ENCODE data around the gene IL1RAPL2. TPM values are rescaled to one million over a fixed set of nuclear protein-coding genes. Genes with fewer than 3 reads are reported as not detected.
"Not testable (repeated sequence)": the region's sequence is repeated elsewhere in the genome, so short reads cannot be mapped to it uniquely, and the experiment has no call there.

IL1RAPL2 gene
- total RNA-seq, 2 experiments from 2014 or later, result not detected

- CTCF ChIA-PET, result no interaction called here
- POLR2A ChIA-PET, result no interaction called here
Measured at GRCh38 chrX:105653891-105654290, 1087.9 kb downstream of the IL1RAPL2 start.

- ChIA-PET CTCF (no interaction called here), POLR2A (no interaction called here)
Measured at GRCh38 chrX:105658136-105658535, 1092.1 kb downstream of the IL1RAPL2 start.

GRCh38 chrX:105662248-105662647 is 1096.2 kb downstream of the IL1RAPL2 start:
- POLR2A ChIA-PET, result no interaction called here
- CTCF ChIA-PET, result no interaction called here

DNA sequence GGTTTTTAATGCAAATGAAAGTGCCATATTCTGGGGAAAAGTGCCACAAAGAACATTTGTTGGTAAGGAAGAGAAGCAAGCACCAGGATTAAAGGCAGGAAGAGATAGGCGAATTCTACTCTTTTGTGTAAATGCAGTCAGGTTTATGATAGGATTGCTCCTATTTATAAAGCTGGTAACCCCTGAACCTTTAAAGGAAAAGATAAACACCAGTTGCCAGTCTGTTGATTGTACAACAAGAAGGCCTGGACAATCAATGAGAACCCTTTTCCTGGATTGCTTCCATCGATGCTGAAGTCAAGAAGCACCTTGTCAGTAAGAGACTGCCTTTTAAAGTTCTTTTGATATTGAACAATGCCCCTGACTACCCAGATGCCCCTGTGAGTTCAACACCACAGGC is 1098.2 kb downstream of the IL1RAPL2 start:
- POLR2A ChIA-PET, result no interaction called here
- CTCF ChIA-PET, result no interaction called here

DNA sequence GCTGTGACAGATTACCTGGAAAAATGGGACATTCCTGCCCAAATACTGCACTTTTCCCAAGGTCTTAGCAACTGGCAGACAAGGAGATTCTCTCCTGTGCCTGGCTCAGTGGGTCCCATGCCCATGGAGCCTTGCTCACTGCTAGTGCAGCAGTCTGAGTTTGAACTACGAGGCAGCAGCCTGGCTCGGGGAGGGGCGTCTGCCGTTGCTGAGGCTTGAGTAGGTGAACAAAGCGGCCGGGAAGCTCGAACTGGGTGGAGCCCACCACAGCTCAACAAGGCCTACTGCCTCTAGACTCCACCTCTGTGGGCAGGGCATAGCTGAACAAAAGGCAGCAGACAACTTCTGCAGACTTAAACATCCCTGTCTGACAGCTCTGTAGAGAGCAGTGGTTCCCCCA is 1118.3 kb downstream of the IL1RAPL2 start:
- CTCF ChIA-PET, POLR2A ChIA-PET: not testable (repeated sequence)

GRCh38 chrX:105694839-105695238 is 1128.8 kb downstream of the IL1RAPL2 start:
- ChIA-PET POLR2A (no interaction called here), CTCF (no interaction called here)

GRCh38 chrX:105695451-105695850 is 1129.5 kb downstream of the IL1RAPL2 start:
- CTCF ChIA-PET, result no interaction called here
- POLR2A ChIA-PET, result no interaction called here

DNA sequence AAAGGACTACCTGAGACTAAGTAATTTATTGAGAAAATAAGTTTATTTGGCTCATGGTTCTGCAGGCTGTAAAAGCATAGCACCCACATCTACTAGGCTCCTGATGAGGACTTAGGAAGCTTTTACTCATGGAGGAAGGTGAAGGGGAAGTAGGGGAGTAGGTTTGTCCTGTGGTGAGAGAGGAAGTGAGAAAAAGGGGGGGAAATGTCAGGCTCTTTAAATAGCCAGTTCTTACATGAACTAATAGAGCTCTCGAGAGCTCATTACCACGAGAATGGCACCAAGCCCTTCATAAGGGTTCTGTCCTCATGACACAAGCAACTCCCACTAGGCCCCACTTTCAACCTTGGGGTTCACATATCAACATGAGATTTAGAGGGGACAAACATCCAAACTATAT is 1130.9 kb downstream of the IL1RAPL2 start:
- CTCF ChIA-PET, result no interaction called here
- POLR2A ChIA-PET, result no interaction called here

DNA sequence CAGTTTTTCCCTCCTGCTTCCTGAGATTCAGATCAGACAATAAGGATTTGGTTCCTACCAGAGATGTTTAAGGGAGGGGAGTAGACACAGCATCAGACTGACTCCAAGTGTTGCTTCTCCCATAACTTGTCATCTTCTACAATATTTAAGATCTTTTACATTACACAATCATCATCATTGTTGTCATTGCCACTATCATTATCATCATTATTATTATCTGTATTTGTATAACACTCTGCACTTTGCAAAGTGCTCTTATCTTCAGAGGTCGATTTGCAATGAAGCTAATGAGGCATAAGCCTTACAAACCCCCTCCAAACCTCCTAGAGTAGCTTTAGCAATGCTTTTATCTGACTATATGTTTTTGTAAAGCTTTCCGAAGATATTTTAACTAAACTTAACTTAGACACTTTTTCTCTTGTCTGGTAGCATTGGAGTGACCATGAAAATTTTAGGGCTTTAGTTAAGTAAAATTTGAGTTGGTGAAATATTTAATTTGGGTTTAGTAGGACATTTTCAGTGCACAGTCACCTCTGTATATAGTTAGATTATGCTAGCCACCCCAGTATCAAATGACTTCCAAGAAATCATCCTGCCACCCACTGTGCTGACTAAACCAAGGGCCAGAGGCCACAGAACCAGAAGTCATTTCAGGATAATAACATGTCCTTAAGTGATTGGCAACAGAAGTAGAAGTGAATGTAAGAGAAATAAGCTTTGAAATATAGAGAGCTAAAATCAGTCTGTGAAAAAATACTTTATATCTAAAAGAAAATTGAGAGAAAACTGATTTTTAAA is 1132.2 kb downstream of the IL1RAPL2 start:
- ChIA-PET POLR2A (no interaction called here), CTCF (no interaction called here)

- POLR2A ChIA-PET, result no interaction called here
- CTCF ChIA-PET, result no interaction called here
Measured at GRCh38 chrX:105700331-105700730, 1134.3 kb downstream of the IL1RAPL2 start.

DNA sequence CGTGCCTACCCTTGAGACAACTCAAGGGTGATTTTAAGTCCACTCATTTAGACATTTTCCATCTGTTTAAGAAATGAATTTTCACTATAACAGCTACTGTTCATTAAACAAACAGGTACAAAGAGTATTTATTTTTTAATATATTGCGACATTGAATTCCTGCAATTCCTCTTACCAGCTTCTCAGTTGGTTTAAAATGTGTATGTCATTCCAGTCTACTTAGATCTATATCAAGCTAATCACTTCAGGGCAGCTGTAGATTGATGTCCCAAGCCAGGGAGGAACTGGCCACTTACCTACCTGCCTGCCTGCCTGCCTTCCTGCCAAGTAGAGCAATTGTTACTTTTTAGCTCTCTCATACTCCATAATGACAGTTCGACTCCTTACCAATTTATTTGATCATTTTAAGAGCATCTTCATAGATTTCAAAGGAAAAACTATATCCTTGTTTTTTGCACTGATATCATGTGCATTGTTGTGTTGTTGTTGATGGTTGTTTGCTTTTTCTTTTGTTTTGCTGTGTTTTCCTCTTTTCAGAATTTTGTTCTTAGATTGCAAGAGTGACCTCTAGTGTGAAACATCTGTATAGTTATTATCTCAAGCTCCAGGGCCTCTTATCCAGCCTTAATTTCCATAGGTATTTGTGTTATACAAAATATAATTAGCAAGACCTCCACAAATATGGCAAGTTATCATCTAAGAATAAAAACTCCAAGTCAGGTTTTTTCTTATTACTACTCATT is 1135.5 kb downstream of the IL1RAPL2 start:
- CTCF ChIA-PET, result no interaction called here
- POLR2A ChIA-PET, result no interaction called here

- ChIA-PET CTCF (no interaction called here), POLR2A (no interaction called here)
Measured at GRCh38 chrX:105703876-105704275, 1137.9 kb downstream of the IL1RAPL2 start.

GRCh38 chrX:105706041-105706440 is 1140.0 kb downstream of the IL1RAPL2 start:
- POLR2A ChIA-PET, result no interaction called here

GRCh38 chrX:105711805-105712204 is 1145.8 kb downstream of the IL1RAPL2 start:
- ChIA-PET CTCF (no interaction called here), POLR2A (no interaction called here)

More at GRCh38 chrX:105706041-105706440, 1140.0 kb downstream of the IL1RAPL2 start:
- CTCF ChIA-PET, result no interaction called here

- ChIA-PET POLR2A (no interaction called here), CTCF (no interaction called here)
Measured at GRCh38 chrX:105715746-105716145, 1149.7 kb downstream of the IL1RAPL2 start.

DNA sequence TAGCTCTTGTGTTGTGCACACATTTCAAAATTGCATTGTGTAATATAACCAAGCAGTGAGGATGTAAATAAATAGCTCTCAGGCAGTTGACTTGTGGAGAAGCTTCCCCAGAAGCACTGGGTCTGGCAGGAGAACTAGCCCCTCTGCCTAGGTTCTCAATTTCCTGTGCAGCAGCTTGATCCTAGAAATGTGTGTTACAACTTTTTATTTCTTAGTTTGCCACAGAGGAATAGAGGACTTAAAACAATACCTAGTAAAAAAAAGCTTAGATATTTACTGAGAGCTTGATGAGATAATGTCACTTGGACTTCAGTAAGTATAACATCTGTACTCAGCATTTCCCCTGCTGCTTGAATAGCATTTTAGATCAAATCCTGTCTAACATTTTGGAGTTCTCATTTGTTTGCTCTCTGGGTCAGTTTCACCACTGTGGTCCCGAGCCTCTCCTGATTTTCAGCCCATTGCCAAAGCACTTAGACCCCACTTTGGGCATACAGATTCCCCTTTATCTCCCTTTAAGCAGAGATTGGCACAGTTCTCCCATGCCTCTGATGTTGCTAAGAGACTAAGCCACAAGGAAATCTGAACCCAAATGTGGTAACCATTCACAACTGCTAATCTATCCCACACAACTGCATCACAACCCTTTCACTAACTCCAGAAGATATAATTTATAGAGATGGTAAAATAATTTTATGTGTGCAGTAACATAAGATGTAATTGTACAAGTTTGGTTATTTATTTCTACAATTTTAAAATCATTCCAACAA is 1158.2 kb downstream of the IL1RAPL2 start:
- ChIA-PET CTCF (no interaction called here), POLR2A (no interaction called here)

GRCh38 chrX:105725228-105725627 is 1159.2 kb downstream of the IL1RAPL2 start:
- CTCF ChIA-PET, result no interaction called here
- POLR2A ChIA-PET, result no interaction called here

GRCh38 chrX:105738162-105738561 is 1172.2 kb downstream of the IL1RAPL2 start:
- CTCF ChIA-PET, result no interaction called here
- POLR2A ChIA-PET, result no interaction called here

GRCh38 chrX:105744291-105744690 is 1178.3 kb downstream of the IL1RAPL2 start:
- CTCF ChIA-PET, result no interaction called here
- POLR2A ChIA-PET, result no interaction called here

DNA sequence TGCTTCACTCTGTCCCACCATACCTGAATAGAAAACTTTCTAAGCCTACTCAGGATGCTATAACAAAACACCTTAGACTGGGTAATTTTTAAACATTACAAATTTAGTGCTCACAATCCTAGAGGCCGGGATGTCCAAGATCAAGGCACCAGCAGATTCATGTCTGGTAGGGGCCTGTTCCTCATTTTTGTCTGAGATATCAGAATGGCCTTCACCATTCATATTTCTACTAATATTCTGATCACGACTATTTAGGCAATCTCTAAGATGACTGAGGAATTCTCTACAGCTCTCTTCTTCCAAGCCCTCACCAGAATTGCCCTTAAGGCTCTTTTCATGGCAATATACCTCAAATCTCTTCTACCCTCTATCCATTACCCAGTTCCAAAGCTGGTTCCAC is 1178.9 kb downstream of the IL1RAPL2 start:
- CTCF ChIA-PET, result no interaction called here

DNA sequence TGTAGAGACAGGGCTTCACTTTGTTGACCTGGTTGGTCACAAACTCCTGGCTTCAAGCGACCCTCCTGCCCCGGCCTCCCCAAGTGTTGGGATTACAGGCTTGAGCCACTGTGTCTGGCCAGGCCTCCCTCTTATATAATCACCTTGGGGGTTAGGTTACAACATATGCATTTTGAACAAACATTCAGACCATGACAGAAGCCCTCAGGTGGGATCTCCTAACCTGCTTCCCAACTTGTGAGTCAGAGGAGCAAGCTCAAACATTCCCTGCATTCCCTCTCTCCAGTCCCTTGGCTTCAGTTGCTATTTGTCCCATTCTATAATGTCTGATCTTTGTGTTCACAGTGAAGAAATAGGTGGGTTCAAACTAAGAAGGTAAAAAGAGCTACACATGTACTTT is 1179.9 kb downstream of the IL1RAPL2 start:
- ChIA-PET CTCF (no interaction called here), POLR2A (no interaction called here)

More for the DNA sequence above, 1178.9 kb downstream of the IL1RAPL2 start:
- POLR2A ChIA-PET, result no interaction called here

Measured in activated CD8-positive, alpha-beta memory T cell treated with anti-CD3 and anti-CD28 coated beads for 36 hours (primary cell).